Osteoblast (primary cell): Measurements from ENCODE around the gene SNUPN. TPM values are rescaled to one million over a fixed set of nuclear protein-coding genes. Genes with fewer than 3 reads are reported as not detected.

Source experiments
- DNase-seq: peaks from one replicate; pipeline ENCODE4 v3.0.0; 2011; ENCODE audit warnings: low spot score, mixed read lengths; ENCODE audit not compliant: insufficient read length; ENCODE audit errors: missing footprints
- H2AFZ ChIP-seq: 2 replicates; pipeline ENCODE4 v1.6.0; 2011; ENCODE audit warnings: mild to moderate bottlenecking, low read length
- H3K27ac ChIP-seq: 2 replicates; pipeline ENCODE4 v1.5.1; 2011; ENCODE audit warnings: mild to moderate bottlenecking, low read depth, low read length, moderate library complexity
- H3K27me3 ChIP-seq: 2 replicates; pipeline ENCODE4 v1.6.0; 2012; ENCODE audit warnings: mild to moderate bottlenecking, control low read depth, inconsistent platforms, low read length, moderate library complexity; ENCODE audit not compliant: insufficient read depth
- H3K36me3 ChIP-seq: 2 replicates; pipeline ENCODE4 v1.5.1; 2011; ENCODE audit warnings: mild to moderate bottlenecking, low read length, control low read depth, moderate library complexity; ENCODE audit not compliant: insufficient read depth
- H3K4me1 ChIP-seq: 2 replicates; pipeline ENCODE4 v1.5.1; 2011; ENCODE audit warnings: mild to moderate bottlenecking, low read length, control low read depth, moderate library complexity; ENCODE audit not compliant: insufficient read depth
- H3K4me2 ChIP-seq: 2 replicates; pipeline ENCODE4 v1.6.0; 2011; ENCODE audit warnings: mild to moderate bottlenecking, low read length; ENCODE audit not compliant: insufficient read depth
- H3K4me3 ChIP-seq: fragments of 200-600 bp; sonication (generic); 3 replicates; pipeline ENCODE4 v1.5.1; 2012; ENCODE audit warnings: mild to moderate bottlenecking, low read length, inconsistent platforms; ENCODE audit not compliant: insufficient read depth
- H3K79me2 ChIP-seq: 2 replicates; pipeline ENCODE4 v1.6.0; 2012; ENCODE audit warnings: mild to moderate bottlenecking, low read length, control low read depth, inconsistent platforms; ENCODE audit not compliant: insufficient read depth
- H3K9me3 ChIP-seq: 2 replicates; pipeline ENCODE4 v1.5.1; 2011; ENCODE audit warnings: low read depth, low read length, control low read depth
- H4K20me1 ChIP-seq: 2 replicates; pipeline ENCODE4 v1.6.0; 2012; ENCODE audit warnings: mild to moderate bottlenecking, low read length, control low read depth; ENCODE audit not compliant: insufficient read depth
- total RNA-seq: library from RNA; depleted of rRNA; stranded (reverse); fragments of >200 nt; gene quantifications from 2 replicates; pipeline ENCODE4 v1.2.3, GENCODE V29; 2012
- TF ChIP-seq, protein P1 (sequence below): IDR thresholded peaks from 2 replicates; pipeline ENCODE4 v1.5.1; 2011; ENCODE audit warnings: mild to moderate bottlenecking, low read depth, low read length, moderate library complexity; ENCODE audit errors: extremely low read depth

SNUPN gene
- total RNA-seq, result 30.4 and 30.9 TPM in 2 replicates

GRCh38 chr15:75625542-75626347 is at the start of gene SNUPN:
SNUPN (minus strand) TSS chr15:75625725; CDS start chr15:75621051, 4,674 bp downstream.
- peak; percentile 97 for DNase-seq
- Histone ChIP-seq H3K4me2 (peak within 1 kb of the TSS; percentile 66), H3K27ac (peak within 1 kb of the TSS; percentile 75), H3K4me3 (peak within 1 kb of the TSS; percentile 99), H3K27me3 (no peaks in the 10 kb centered on the region), H3K4me1 (peaks cover 14% of the 10 kb centered on the region), H2AFZ (peak within 1 kb of the TSS; percentile 97), H3K9me3 (no peaks in the 10 kb centered on the region), H3K79me2 (peaks cover 17% of the 10 kb centered on the region), H4K20me1 (no peaks in the 10 kb centered on the region), H3K36me3 (no peaks in the 10 kb centered on the region)
- TF ChIP-seq, protein P1, sequence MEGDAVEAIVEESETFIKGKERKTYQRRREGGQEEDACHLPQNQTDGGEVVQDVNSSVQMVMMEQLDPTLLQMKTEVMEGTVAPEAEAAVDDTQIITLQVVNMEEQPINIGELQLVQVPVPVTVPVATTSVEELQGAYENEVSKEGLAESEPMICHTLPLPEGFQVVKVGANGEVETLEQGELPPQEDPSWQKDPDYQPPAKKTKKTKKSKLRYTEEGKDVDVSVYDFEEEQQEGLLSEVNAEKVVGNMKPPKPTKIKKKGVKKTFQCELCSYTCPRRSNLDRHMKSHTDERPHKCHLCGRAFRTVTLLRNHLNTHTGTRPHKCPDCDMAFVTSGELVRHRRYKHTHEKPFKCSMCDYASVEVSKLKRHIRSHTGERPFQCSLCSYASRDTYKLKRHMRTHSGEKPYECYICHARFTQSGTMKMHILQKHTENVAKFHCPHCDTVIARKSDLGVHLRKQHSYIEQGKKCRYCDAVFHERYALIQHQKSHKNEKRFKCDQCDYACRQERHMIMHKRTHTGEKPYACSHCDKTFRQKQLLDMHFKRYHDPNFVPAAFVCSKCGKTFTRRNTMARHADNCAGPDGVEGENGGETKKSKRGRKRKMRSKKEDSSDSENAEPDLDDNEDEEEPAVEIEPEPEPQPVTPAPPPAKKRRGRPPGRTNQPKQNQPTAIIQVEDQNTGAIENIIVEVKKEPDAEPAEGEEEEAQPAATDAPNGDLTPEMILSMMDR, result no peak

- Histone ChIP-seq H2AFZ (no peak overlapping the region), H3K4me3 (no peak overlapping the region), H3K36me3 (no peaks in the 10 kb centered on the region), H3K4me1 (peaks cover 36% of the 10 kb centered on the region), H3K4me2 (no peak overlapping the region), H3K9me3 (no peaks in the 10 kb centered on the region), H3K27me3 (no peaks in the 10 kb centered on the region), H3K27ac (peak overlapping the region; percentile 93), H4K20me1 (no peaks in the 10 kb centered on the region), H3K79me2 (no peaks in the 10 kb centered on the region)
- DNase-seq, result peak; percentile 75
- TF ChIP-seq, protein P1, result no peak
Measured at GRCh38 chr15:75674366-75674765, 48.8 kb upstream of the SNUPN start.

DNA sequence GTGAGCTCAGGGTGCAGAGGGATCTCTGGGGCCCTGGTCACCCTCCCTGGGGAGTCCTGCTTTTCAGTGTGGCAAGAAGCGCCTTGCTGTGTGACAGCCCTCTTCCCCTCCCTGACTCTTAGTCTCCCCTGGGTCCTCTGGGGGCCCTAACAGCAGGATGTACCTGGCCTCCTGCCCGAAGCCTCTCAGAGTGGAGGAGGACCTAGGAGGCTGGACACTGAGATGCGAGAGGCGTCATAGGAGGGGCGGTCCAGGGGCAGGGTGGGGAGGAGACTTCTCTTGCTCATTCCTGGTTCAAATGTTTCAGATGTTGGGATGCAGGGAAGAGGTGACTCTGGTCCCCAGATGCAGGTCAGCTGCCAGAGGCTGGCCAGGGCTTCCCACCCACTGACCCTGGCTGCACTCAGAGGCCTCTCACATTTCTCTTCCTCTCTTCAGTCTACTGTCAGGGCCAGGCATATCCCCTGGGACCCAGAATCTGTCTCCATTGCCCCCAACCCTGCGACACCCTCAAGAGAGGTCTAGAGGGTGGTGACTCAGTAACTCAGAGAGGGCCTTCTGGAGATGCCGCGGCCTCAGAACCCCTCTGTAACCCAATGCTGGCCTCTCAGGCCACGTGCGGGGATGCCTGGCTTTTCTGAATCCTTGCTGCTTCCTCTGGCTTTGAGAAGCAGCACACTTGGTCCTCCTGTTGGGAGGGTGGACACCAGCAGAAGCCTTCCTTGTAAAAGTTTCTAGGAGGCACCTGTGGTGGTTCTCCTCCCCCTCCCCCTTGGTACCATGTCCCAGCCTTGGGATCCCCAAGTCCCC is 48.1 kb upstream of the SNUPN start:
- Histone ChIP-seq H4K20me1 (no peaks in the 10 kb centered on the region), H3K4me3 (peak overlapping the region; percentile 45), H3K27ac (peak overlapping the region; percentile 93), H3K4me1 (peaks cover 36% of the 10 kb centered on the region), H2AFZ (no peak overlapping the region), H3K4me2 (peak overlapping the region; percentile 64), H3K79me2 (no peaks in the 10 kb centered on the region), H3K36me3 (no peaks in the 10 kb centered on the region), H3K27me3 (no peaks in the 10 kb centered on the region), H3K9me3 (no peaks in the 10 kb centered on the region)
- DNase-seq, result peak; percentile 99
- TF ChIP-seq, protein P1, result no peak
